HG03175 (cell line): ENCODE measurements around the gene HECA.
"Not testable (repeated sequence)": the region's sequence is repeated elsewhere in the genome, so short reads cannot be mapped to it uniquely, and the experiment has no call there.

Experiments
- ATAC-seq: cut with Tn5 transposase; IDR thresholded peaks from one replicate; pipeline ENCODE4 v1.9.1; 2021; ENCODE audit warnings: mild to moderate bottlenecking, moderate library complexity; ENCODE audit not compliant: unreplicated experiment

HECA gene

GRCh38 chr6:139134817-139135577 lies at the start of gene HECA:
TSS of gene HECA (plus strand) at chr6:139135080. CDS start at chr6:139135397, 317 bp downstream.
- ATAC-seq, result peak; percentile 78

DNA sequence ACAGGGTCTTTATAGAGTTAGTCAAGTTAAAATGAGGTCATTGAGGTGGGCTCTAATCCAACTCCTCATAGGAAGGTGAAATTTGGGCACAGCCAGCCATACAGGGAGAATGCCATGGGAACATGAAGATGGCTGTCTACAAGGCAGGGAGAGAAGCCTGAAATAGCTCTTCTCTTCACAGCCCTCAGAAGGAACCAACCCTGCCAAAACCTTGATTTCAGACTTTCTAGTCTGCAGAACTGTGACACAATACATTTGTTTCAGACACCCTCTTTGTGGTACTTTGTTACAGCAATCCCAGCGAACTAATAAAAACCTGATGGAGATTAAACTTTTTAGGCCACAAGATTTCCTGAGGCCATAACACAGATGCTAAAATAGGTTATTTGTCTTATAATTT lies 43.1 kb upstream of the HECA start:
- ATAC-seq, result no peak

DNA sequence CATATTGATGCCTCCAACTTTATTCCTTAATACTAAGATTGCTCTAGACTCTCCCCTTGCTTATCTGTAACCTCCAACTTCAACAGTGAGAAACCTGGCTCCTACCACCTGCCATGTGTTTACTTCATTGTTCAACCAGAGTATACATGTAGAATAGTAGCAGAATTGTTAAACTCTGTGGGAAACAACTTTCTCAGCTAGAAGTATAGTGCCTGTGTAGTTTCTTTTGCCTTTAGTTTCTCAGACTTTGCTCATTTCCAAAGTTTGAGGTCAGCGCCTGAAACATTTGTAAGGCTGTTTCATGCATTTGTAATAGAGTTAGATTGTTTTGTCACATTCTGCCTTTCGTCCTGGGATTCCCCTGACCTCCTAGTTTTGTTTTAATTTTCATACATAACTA lies 34.9 kb upstream of the HECA start:
- peak; percentile 64 for ATAC-seq

- ATAC-seq, result no peak
These were observed 27.8 kb upstream of the HECA start for GRCh38 chr6:139107051-139107450.

DNA sequence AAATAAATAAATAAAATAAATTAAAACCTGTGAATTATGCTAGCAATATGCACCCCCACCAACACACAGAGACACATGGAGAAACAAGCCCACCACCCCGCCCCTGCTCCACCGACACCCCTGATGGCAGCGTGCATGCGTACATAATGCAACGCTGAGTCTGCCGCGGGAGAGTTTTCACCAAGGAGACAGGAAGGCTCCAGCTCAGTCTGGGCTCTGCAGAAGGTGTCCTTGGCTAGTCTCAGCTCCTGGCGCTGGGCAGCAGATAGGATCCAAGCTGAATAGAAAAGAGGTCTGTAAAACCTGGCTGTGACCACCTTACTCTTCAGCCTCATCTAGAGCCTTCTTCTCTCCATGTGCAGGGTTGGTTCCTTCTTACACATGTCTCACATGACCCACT lies 26.5 kb upstream of the HECA start:
- ATAC-seq, result no peak

- ATAC-seq, result no peak
These were observed 25.3 kb upstream of the HECA start for GRCh38 chr6:139109558-139109957.

DNA sequence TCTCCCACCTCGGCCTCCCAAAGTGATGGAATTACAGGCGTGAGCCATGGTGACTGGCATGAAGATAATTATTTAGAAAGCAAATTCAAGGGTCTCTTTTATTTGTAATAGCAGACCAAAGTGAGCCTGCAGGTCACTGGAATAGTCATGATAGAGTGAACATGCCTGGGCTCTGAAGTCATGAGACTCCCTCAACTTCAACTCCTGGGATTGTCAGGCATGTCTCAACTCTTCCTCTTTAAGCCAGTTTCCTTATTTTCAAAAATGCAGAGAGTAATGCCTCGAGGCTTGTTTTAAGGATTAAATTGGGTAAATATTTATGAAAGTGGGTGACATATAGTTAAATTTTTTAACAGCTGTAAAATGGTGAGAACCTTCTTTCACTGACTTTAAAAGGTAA lies 22.7 kb upstream of the HECA start:
- no peak for ATAC-seq

DNA sequence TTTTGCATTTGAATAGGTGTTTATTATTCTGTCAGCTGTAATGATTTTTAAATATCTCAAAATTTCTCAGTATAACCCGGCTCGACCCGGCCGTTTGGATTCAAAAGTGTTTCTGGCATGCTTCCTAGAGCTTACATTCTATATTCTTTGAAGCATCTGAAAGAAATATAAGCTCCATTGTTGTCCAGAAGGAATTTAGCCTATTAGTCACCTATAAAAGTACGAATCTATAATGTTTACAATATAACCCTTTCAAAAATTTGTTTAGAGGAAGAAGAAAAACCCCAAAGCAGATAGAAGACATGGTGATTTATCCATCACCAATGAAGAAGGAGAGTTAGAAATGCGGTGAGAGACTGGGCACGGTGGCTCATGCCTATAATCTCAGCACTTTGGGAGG lies 22.3 kb upstream of the HECA start:
- ATAC-seq, result no peak

DNA sequence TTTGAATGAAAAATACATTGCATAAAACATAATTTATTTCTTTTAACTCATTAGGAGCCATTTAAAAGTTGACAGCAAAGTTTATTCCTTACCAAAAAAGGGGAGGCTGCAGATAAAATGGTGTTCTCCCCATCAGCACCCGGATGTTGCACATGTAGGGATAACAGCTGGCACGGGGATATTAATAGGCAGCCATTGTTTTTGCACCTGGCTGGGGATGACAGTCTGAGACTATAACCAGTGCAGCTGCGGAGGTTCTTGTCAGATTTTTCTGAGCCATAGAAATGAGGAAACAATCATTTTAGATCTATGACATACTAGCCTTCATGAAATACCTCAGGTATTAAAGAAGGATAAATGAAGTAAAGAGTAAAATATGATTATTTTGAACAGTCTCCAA lies 20.1 kb upstream of the HECA start:
- no peak for ATAC-seq

DNA sequence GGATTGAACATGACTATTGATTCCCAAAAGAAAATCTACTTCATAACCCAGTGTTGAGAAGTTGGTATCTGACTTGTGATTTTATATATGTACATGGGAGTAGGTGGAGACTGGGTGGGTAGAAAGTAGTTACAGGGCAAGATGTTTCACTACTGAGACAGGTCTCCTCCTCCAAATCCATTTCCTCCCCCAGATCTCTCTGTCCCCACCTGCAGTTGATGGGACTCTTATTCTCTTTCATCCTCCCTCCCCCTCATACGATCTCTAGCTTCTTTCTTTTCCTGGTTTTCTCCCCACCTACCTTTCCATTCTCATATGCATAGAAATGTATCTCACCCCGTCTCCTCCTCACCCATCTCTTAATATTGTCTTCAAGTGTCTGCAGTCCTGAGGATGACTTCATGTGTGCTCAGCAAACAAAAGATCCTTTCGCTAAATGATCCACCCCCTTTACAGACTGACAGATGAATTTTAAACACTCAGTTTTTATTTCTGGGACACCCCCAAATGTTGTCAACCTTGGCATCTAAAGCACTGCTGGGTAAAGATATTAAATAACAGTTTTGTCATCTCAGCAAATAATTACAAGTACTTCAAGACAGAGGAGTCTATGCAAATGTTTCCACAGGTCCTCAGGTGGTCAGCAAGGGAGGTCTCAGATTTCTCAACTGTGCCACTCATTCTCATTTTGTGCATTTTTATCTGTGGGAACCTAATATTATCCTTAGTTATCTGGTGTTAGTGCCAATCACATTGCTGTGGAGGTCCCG lies 18.7 kb upstream of the HECA start:
- no peak for ATAC-seq

GRCh38 chr6:139117734-139118133 lies 17.1 kb upstream of the HECA start:
- no peak for ATAC-seq

DNA sequence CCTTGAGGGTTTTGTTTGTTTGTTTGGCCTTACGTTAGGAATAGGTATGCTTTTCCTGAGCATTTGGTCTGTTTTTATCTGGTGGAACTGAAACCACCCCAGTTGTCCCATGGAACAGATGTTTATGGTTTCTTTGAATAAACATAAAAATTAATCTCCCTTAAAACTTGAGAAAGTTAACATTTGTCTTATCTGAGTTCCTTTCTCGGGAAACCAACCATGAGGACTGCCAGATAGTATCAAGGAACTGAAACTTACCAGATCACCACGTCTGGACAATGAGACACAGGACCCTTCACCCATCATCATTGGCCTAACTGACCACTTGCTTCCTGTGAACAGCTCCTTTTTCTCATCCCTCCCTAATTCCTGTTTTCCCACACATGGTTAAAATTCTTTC lies 15.3 kb upstream of the HECA start:
- no peak for ATAC-seq

DNA sequence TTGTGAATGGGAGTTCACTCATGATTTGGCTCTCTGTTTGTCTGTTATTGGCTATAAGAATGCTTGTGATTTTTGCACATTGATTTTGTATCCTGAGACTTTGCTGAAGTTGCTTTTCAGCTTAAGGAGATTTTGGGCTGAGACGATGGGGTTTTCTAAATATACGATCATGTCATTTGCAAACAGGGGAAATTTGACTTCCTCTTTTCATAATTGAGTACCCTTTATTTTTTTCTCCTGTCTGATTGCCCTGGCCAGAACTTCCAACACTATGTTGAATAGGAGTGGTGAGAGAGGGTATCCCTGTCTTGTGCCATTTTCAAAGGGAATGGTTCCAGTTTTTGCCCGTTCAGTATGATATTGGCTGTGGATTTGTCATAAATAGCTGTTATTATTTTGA lies 12.1 kb upstream of the HECA start:
- not testable (repeated sequence) for ATAC-seq

- peak; percentile 100 for ATAC-seq
These were observed 9.8 kb upstream of the HECA start for GRCh38 chr6:139124887-139125672.

- no peak for ATAC-seq
These were observed 8.6 kb upstream of the HECA start for GRCh38 chr6:139126255-139126654.

DNA sequence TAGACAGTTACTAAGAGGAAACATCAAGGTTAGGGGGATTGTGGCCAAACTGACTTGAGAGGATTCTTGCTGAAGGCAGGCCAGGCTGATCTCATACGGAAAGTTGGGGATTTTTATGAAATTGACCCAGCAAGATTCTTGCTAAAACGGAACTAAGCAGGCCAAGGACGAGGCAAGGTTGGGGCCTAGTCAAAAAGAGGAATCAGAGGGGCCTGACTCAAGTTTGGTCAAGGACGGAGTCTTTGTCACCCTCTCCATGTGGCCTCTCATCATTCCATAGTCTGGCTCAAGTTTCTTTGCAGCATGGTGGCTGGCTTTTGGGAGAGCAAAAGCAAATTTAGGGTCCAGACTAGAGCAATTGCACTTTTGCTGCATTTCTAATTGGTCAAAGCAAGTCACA lies 7.9 kb upstream of the HECA start:
- ATAC-seq, result no peak

DNA sequence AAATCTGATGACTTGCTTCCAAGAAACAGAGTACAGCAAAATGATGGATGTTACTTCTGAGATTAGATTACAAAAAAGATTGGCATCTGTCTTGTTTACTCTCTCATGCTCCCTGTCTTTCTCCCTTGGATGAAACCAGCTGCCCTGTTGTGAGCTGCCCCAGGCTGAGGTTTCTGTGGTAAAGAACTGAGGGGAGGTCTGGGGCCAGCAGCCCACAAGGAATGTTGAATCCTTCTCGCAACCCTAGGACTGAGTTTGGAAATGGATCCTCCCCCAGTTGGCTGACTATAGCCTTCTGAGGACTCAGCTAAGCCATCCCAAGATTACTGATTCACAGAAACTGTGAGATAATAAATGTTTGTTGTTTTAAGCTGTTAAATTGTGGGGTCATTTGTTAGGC lies 5.6 kb upstream of the HECA start:
- ATAC-seq, result no peak

DNA sequence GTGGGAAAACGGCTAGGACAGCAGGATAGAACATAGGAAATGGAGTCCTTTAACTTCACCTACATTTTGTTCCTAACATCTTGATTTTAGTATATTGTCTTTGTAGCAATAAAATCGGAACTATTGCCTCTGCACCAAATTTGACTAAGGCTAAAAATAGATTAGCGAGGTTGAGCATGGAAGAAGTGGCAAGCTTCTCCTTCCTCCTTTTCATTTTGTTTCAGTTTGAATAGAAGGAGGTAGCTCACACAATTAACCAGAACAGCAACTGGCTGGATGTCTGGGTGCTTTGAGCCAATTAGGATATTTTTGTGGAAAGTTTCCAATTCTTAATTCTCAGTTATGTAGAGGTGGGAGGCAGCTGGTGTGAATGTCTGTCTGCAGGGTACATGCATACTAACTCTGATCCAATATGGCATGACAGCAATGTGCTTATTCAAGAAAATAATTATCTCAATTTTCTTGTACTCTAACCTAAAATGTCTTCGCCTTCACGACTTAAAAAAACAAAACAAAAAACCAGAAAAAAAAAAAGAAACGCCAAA lies 3.1 kb upstream of the HECA start:
- ATAC-seq, result no peak

- ATAC-seq, result peak; percentile 25
These were observed 1.4 kb upstream of the HECA start for GRCh38 chr6:139133262-139134063.

GRCh38 chr6:139134064-139134395 lies 850 bp upstream of the HECA start:
- ATAC-seq, result no peak
